Measurements from ENCODE around the gene KRTAP4-3. TPM values are rescaled to one million over a fixed set of nuclear protein-coding genes. Genes with fewer than 3 reads are reported as not detected.
"Not testable (repeated sequence)": the region's sequence is repeated elsewhere in the genome, so short reads cannot be mapped to it uniquely, and the experiment has no call there.

KRTAP4-3 gene
- total RNA-seq, 1 donor from 2014 or later: not detected

DNA sequence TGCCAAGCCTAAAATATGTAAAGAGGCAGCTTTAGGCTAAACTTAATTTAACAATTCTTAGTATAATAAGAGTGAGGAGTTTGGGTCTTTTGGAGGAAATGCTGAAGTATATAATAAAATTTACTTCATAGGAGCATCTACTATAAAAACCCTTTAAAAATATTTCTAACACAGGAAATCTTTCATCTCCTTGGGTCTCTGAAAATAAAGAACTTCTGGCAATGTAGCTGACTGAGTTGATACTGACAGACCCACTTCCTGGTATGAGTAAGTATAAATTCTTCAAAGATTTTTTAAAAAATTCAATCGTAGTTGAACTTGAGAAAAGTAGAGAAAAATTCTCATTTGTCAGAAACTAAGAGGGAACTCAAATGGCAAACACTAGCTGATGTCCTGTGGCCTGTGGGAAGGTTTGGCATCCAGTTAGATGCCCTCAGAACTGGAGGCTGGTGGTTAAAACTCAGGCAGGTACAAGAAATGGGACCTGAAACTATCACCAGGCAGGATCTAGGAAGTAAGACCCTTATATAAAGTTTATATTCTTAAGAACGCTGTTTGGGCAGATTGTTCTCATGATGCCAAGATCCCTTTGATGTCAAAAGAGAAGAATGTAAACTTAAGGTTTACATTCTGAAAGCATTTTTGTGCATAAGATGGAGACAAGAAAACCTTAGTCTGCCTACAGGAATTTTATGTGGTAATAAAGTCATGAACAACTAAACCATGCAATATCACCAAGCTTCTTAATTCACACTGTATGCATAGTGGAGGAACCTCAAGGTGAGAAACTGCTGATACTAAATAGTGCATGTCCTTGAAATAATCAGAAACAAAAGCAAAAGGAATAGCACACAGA is 33.9 kb downstream of the KRTAP4-3 start:
- Mint-ChIP-seq H3K27ac (ENCODE audit: unreplicated experiment) (no peak overlapping the region), H3K27me3 (ENCODE audit: unreplicated experiment) (no peaks in the 10 kb centered on the region), H3K36me3 (ENCODE audit: low read depth, unreplicated experiment) (no peaks in the 10 kb centered on the region)

DNA sequence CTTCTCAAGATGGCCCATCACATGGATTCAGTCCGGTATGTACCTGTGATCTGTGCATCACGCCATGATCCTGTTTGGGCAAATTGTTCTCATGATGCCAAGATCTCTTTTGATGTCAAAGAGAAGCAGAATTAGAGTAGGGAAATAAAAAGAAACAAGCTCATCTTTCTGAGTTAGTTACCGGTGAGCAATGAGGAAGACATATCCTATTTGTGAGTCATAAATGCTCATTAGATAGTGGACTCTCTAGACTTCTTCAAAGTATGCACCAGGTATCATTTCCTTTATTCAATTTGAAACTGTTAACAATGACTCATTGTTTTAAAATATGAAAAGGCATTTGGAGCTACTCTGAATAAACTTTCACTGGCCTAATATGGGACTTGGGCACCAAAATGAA is 36.0 kb downstream of the KRTAP4-3 start:
- DNase-seq (ENCODE audit: low spot score): no peak
- no peaks in the 10 kb centered on the region for H3K9me3 Mint-ChIP-seq (ENCODE audit: unreplicated experiment)
- H3K4me3 Mint-ChIP-seq (ENCODE audit: unreplicated experiment): no peak overlapping the region
- no peaks in the 10 kb centered on the region for H3K4me1 Mint-ChIP-seq (ENCODE audit: unreplicated experiment)
- H3K27me3 Mint-ChIP-seq (ENCODE audit: unreplicated experiment): no peaks in the 10 kb centered on the region
- H3K27ac Mint-ChIP-seq (ENCODE audit: unreplicated experiment): no peak overlapping the region
- H3K36me3 Mint-ChIP-seq (ENCODE audit: low read depth, unreplicated experiment): no peaks in the 10 kb centered on the region
- TF ChIP-seq, protein P1, sequence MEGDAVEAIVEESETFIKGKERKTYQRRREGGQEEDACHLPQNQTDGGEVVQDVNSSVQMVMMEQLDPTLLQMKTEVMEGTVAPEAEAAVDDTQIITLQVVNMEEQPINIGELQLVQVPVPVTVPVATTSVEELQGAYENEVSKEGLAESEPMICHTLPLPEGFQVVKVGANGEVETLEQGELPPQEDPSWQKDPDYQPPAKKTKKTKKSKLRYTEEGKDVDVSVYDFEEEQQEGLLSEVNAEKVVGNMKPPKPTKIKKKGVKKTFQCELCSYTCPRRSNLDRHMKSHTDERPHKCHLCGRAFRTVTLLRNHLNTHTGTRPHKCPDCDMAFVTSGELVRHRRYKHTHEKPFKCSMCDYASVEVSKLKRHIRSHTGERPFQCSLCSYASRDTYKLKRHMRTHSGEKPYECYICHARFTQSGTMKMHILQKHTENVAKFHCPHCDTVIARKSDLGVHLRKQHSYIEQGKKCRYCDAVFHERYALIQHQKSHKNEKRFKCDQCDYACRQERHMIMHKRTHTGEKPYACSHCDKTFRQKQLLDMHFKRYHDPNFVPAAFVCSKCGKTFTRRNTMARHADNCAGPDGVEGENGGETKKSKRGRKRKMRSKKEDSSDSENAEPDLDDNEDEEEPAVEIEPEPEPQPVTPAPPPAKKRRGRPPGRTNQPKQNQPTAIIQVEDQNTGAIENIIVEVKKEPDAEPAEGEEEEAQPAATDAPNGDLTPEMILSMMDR (IDR thresholded peaks at IDR 0.05; ENCODE audit: unreplicated experiment): no peak

More for the DNA sequence above, 33.9 kb downstream of the KRTAP4-3 start:
- no peak for DNase-seq (ENCODE audit: low spot score)
- Mint-ChIP-seq H3K4me3 (ENCODE audit: unreplicated experiment) (no peak overlapping the region), H3K9me3 (ENCODE audit: unreplicated experiment) (no peaks in the 10 kb centered on the region), H3K4me1 (ENCODE audit: unreplicated experiment) (no peaks in the 10 kb centered on the region)
- TF ChIP-seq, protein P1 (IDR thresholded peaks at IDR 0.05; ENCODE audit: unreplicated experiment): no peak

DNA sequence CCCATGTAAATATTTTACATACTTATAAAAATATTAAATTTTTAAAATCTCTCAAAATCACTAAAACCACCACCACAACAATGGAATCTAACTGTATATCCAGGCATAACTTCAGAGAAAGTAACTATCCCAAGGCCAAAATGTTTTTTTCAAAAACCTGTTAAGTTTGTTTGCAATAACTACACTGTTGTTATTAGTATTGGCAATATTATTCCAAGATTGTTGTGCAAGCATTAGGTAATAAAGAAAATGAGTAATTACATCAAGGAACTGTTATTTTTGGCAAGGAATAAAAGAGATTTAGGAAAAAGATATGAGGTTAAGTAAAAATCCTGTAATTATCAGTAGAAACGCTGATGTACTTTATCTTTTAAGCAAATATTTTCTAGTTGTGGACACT is 40.6 kb downstream of the KRTAP4-3 start:
- Mint-ChIP-seq H3K9me3 (ENCODE audit: unreplicated experiment) (no peaks in the 10 kb centered on the region), H3K27ac (ENCODE audit: unreplicated experiment) (no peak overlapping the region), H3K27me3 (ENCODE audit: unreplicated experiment) (no peaks in the 10 kb centered on the region), H3K4me1 (ENCODE audit: unreplicated experiment) (no peaks in the 10 kb centered on the region), H3K36me3 (ENCODE audit: low read depth, unreplicated experiment) (no peaks in the 10 kb centered on the region), H3K4me3 (ENCODE audit: unreplicated experiment) (no peak overlapping the region)
- TF ChIP-seq, protein P1 (IDR thresholded peaks at IDR 0.05; ENCODE audit: unreplicated experiment): no peak
- no peak for DNase-seq (ENCODE audit: low spot score)

DNA sequence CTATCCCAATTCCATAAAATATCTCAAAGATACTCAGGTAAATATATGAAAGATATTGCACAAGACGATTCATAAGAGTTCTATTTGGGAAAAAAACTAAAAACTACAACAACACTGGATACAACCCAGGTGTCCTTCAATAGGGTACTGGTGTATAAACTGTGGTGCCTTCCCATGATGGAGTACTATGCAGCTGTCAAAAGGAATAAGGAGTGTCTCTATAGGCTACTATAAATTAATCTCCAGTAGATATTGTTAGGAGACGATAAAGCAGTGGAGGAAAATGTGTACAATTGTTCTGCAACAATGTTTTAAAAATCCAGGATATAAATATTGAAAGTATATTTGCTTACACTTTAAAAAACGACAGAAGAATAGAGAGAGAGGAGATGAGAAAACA is 41.6 kb downstream of the KRTAP4-3 start:
- no peaks in the 10 kb centered on the region for H3K9me3 Mint-ChIP-seq (ENCODE audit: unreplicated experiment)
- H3K27me3 Mint-ChIP-seq (ENCODE audit: unreplicated experiment): no peaks in the 10 kb centered on the region
- DNase-seq (ENCODE audit: low spot score): no peak
- no peaks in the 10 kb centered on the region for H3K36me3 Mint-ChIP-seq (ENCODE audit: low read depth, unreplicated experiment)
- no peak overlapping the region for H3K27ac Mint-ChIP-seq (ENCODE audit: unreplicated experiment)
- TF ChIP-seq, protein P1 (IDR thresholded peaks at IDR 0.05; ENCODE audit: unreplicated experiment): no peak
- H3K4me3 Mint-ChIP-seq (ENCODE audit: unreplicated experiment): no peak overlapping the region
- H3K4me1 Mint-ChIP-seq (ENCODE audit: unreplicated experiment): no peaks in the 10 kb centered on the region

DNA sequence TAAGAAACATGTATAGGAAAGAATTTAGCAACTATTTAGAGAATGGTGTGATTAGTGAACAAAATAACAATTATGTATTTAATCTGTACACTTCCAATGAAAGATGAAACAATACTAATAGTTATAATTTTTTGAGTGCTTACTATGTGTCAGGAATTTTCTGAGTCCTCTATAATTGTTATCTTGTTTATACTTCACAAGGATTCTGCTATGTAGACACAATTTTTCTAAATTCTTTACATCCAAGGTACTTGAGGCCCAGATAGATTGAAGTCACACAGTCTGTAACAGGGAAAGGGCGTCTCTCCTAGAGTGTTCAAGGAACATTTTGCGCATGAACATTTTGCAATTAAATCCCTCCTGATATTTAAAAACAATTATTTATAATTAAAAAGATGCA is 43.0 kb downstream of the KRTAP4-3 start:
- TF ChIP-seq, protein P1 (IDR thresholded peaks at IDR 0.05; ENCODE audit: unreplicated experiment): no peak
- no peaks in the 10 kb centered on the region for H3K27me3 Mint-ChIP-seq (ENCODE audit: unreplicated experiment)
- H3K4me3 Mint-ChIP-seq (ENCODE audit: unreplicated experiment): no peak overlapping the region
- peaks cover 4% of the 10 kb centered on the region for H3K4me1 Mint-ChIP-seq (ENCODE audit: unreplicated experiment)
- no peaks in the 10 kb centered on the region for H3K9me3 Mint-ChIP-seq (ENCODE audit: unreplicated experiment)
- H3K27ac Mint-ChIP-seq (ENCODE audit: unreplicated experiment): no peak overlapping the region
- H3K36me3 Mint-ChIP-seq (ENCODE audit: low read depth, unreplicated experiment): no peaks in the 10 kb centered on the region
- DNase-seq (ENCODE audit: low spot score): no peak

DNA sequence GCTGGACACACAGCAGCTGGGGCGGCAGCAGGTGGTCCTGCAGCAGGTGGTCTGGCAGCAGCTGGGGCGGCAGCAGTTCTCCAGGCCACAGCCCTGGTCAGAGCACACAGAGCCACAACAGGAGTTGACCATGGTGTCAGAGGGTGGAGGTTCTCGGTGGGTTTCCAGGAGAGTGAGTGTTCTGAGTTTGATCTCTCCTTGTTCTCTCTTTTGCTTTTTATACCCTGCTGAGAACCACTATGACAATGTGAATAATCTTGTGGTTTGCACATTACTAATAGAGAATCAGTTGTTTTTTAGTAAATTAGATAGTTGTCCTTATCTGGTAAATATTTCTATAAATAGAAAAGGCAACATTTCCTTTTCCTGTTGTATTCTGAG is 44.0 kb downstream of the KRTAP4-3 start, which contains the start of gene KRTAP4-12:
TSS of gene KRTAP4-12 (minus strand) at position 192 of the 381 bp plus-strand sequence. CDS start at position 132, 60 bp downstream.
- not testable (repeated sequence) for H3K4me3 Mint-ChIP-seq (ENCODE audit: unreplicated experiment); H3K4me1 Mint-ChIP-seq (ENCODE audit: unreplicated experiment); DNase-seq (ENCODE audit: low spot score); H3K9me3 Mint-ChIP-seq (ENCODE audit: unreplicated experiment); H3K27ac Mint-ChIP-seq (ENCODE audit: unreplicated experiment); H3K27me3 Mint-ChIP-seq (ENCODE audit: unreplicated experiment); H3K36me3 Mint-ChIP-seq (ENCODE audit: low read depth, unreplicated experiment)

DNA sequence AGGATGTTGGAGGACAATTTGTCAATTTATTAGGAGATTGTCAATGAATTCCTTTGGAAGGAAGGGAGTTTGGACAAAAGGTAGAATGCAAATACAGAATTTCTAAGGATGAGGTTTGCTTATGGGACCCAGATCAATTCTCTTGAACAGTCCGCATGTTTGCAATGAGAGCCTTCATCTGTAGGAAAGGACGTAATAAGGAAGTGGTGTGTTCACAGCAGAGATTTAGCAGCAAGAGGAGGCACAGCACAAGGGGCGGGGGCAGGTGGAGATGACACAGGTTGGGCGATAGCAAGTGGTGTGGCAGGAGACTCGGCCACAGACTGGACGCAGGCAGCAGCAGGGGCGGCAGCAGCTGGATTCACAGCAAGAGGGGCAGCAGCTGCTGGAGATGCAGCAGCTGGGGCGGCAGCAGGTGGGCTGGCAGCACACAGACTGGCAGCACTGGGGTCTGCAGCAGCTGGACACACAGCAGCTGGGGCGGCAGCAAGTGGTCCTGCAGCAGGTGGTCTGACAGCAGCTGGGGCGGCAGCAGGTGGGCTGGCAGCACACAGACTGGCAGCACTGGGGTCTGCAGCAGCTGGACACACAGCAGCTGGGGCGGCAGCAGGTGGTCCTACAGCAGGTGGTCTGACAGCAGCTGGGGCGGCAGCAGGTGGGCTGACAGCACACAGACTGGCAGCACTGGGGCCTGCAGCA is 44.6 kb downstream of the KRTAP4-3 start:
- H3K27me3 Mint-ChIP-seq (ENCODE audit: unreplicated experiment); DNase-seq (ENCODE audit: low spot score); H3K36me3 Mint-ChIP-seq (ENCODE audit: low read depth, unreplicated experiment); H3K4me3 Mint-ChIP-seq (ENCODE audit: unreplicated experiment); H3K9me3 Mint-ChIP-seq (ENCODE audit: unreplicated experiment); H3K4me1 Mint-ChIP-seq (ENCODE audit: unreplicated experiment); H3K27ac Mint-ChIP-seq (ENCODE audit: unreplicated experiment): not testable (repeated sequence)

All from endothelial cell (in vitro differentiated cells).